OCI-LY3 (cell line): ENCODE results near the gene CDH5.

ENCODE experiments used
- EZH2phosphoT487 ChIP-seq: fragments of 200-600 bp; shearing (Covaris generic); IDR thresholded peaks from 2 replicates; pipeline ENCODE4 v1.6.1; 2018; ENCODE audit warnings: antibody characterized with exemption, mixed run types, low read depth
- TF ChIP-seq, protein P1 (sequence below): fragments of 200-600, 300-600 bp; sonication (generic); IDR thresholded peaks from 2 replicates; pipeline ENCODE4 v1.5.1; 2014; ENCODE audit warnings: antibody characterized with exemption, low read length, low read depth

DNA sequence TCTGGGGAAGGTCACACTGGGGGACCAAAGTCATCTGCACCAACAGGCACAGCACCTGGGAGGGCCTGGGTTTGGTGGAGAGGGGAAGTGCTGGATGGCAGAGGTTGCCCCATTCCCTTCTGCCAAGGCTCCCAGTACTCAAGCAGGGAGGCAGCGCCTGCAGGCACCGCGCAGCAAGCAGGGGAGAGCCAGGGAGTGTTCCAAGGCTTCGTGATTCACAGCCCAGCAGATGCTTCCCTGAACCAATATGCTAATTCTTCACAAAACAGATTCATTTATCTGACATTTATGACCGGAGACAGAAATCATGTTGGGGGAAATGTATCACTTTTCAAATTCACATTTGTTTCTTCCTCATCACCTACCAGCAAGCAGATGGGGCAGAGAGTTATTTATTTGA is 13.4 kb upstream of the CDH5 start:
- TF ChIP-seq, protein P1, sequence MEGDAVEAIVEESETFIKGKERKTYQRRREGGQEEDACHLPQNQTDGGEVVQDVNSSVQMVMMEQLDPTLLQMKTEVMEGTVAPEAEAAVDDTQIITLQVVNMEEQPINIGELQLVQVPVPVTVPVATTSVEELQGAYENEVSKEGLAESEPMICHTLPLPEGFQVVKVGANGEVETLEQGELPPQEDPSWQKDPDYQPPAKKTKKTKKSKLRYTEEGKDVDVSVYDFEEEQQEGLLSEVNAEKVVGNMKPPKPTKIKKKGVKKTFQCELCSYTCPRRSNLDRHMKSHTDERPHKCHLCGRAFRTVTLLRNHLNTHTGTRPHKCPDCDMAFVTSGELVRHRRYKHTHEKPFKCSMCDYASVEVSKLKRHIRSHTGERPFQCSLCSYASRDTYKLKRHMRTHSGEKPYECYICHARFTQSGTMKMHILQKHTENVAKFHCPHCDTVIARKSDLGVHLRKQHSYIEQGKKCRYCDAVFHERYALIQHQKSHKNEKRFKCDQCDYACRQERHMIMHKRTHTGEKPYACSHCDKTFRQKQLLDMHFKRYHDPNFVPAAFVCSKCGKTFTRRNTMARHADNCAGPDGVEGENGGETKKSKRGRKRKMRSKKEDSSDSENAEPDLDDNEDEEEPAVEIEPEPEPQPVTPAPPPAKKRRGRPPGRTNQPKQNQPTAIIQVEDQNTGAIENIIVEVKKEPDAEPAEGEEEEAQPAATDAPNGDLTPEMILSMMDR: no peak
- no peak for TF ChIP-seq EZH2phosphoT487
